SU-DHL-6 (cell line): Measurements from ENCODE around the gene LYSMD2.

Source experiments
- CTCF ChIP-seq: fragments of 200-600 bp; sonication (generic); IDR thresholded peaks from one replicate; pipeline ENCODE4 v1.5.1; 2017; ENCODE audit warnings: antibody characterized with exemption, mild to moderate bottlenecking, low read length, moderate library complexity; ENCODE audit not compliant: insufficient read depth, poor library complexity, severe bottlenecking
- EZH2phosphoT487 ChIP-seq: fragments of 200-600 bp; sonication (generic), shearing (Covaris generic); conservative IDR thresholded peaks from 2 replicates; pipeline ENCODE4 v1.6.1; 2018; ENCODE audit warnings: mild to moderate bottlenecking, antibody characterized with exemption, low read length, moderate library complexity, mixed read lengths

DNA sequence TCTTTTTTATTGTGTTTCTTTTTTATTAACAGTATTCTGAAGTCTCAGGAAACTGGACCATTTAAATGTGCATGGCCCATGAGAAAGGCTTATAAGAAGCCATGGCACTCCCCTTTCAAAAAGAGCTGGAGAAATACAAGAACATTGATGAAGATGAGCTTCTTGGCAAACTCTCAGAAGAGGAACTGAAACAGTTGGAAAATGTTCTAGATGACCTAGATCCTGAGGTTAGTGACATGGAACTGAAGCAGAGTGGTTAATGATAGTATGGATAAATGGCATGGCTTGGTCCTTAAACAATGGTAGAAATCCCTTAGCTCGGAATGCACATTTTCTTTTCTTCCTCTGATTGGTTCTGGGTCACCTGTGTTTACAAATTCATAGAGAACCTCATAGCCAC is 28.9 kb upstream of the LYSMD2 start:
- TF ChIP-seq CTCF (no peak), EZH2phosphoT487 (no peak)
